Esophagus squamous epithelium (tissue), 5 donors: Measurements from ENCODE around the gene NT5C1A. TPM values are rescaled to one million over a fixed set of nuclear protein-coding genes. Genes with fewer than 3 reads are reported as not detected.

Experiments
- DNase-seq: peaks from one replicate; lab custom pipeline; 2025; lab: John Stamatoyannopoulos, UW
- H3K27ac ChIP-seq, 4 donors: fragments of 200-600 bp; sonication (generic); one replicate each; pipeline ENCODE4 v1.5.1; 2016 to 2019; ENCODE audit warnings: mild to moderate bottlenecking in 1 of 4
- H3K27me3 ChIP-seq, 4 donors: fragments of 200-600 bp; sonication (generic); 1 replicate in 3 of 4; 2 replicates in 1 of 4; pipeline versions ENCODE4 v1.5.1 to v1.6.0; 2017 to 2021; ENCODE audit warnings: antibody characterized with exemption in 1 of 4
- H3K36me3 ChIP-seq, 3 donors: fragments of 200-600 bp; sonication (generic); one replicate each; pipeline ENCODE4 v1.5.1; 2016 to 2019
- H3K4me1 ChIP-seq, 3 donors: fragments of 200-600 bp; sonication (generic); one replicate each; pipeline ENCODE4 v1.5.1; 2017 to 2019
- H3K4me3 ChIP-seq, 4 donors: fragments of 200-600 bp; sonication (generic); 1 replicate in 3 of 4; 2 replicates in 1 of 4; pipeline ENCODE4 v1.5.1; 2016 to 2019; ENCODE audit warnings: mild to moderate bottlenecking in 2 of 4, moderate library complexity in 1 of 4
- H3K9me3 ChIP-seq, 3 donors: fragments of 200-600 bp; sonication (generic); one replicate each; pipeline ENCODE4 v1.5.1; 2016 to 2019
- CTCF ChIP-seq, 6 experiments: fragments of 450-650 bp in 4 of 6; fragments of 200-600 bp in 2 of 6; sonication (generic) in 2 of 6; IDR thresholded peaks; one replicate each; pipeline ENCODE4 v1.5.1; 2016 to 2019; ENCODE audit warnings: antibody characterized with exemption in 6 of 6, mild to moderate bottlenecking in 4 of 6, moderate library complexity in 4 of 6
- POLR2A ChIP-seq, 4 donors: fragments of 450-650 bp; IDR thresholded peaks; one replicate each; pipeline ENCODE4 v1.6.1; 2017; ENCODE audit warnings: antibody characterized with exemption in 4 of 4, mild to moderate bottlenecking in 4 of 4, moderate library complexity in 3 of 4
- WGBS, 2 donors: methylation state at CpG; one replicate each; pipeline ENCODE4 v1.1.5; 2018; 5-methylcytosine and 5-hydroxymethylcytosine counted together
- intact Hi-C: fragments of 100-400 bp; cut with DNase I; formaldehyde crosslinking; loops from one replicate; pipeline ENCODE4 v1.15.0; 2022
- total RNA-seq, 4 donors: library from RNA; depleted of rRNA; stranded (reverse); fragments of >200 nt; gene quantifications; one replicate each; pipeline ENCODE4 v1.1.0, GENCODE V29; 2016
- donor health status: DM: yes; HTN: yes; CAD: no.

Gene NT5C1A
- total RNA-seq, result not detected

- DNase-seq, result no peak
- Histone ChIP-seq H3K4me3 (peak within 1 kb of the TSS; percentile 11 to 67 (median 46)), H3K36me3 (no peaks in the 10 kb centered on the region), H3K27ac (peak within 1 kb of the TSS in 3 of 4 donors; percentile 55 to 64 (median 57)), H3K9me3 (no peaks in the 10 kb centered on the region), H3K27me3 (peaks cover 5 to 63% (median 9%) of the 10 kb centered on the region in 4 donors), H3K4me1 (peaks cover 8 to 24% (median 14%) of the 10 kb centered on the region in 3 donors)
- WGBS, 2 donors, result 2 to 6% methylated on average over 11 to 17 of the region's 55 CpGs
- TF ChIP-seq POLR2A (IDR thresholded peaks at IDR 0.05), result no peak
- TF ChIP-seq CTCF (IDR thresholded peaks at IDR 0.05), result no peak
- intact Hi-C loops, result no loop called here
Measured at GRCh38 chr1:39671793-39672550, at the start of gene NT5C1A. Gene NT5C1A (minus strand): TSS chr1:39672107. CDS start chr1:39672038, 69 bp downstream.

GRCh38 chr1:39721664-39722063 lies 49.8 kb upstream of the NT5C1A start:
- H3K9me3 ChIP-seq, result no peaks in the 10 kb centered on the region
- no peaks in the 10 kb centered on the region for H3K36me3 ChIP-seq
- intact Hi-C loops, result loop anchor here (5.0 to 10.0 kb wide), 2 partner anchors 69 to 117 kb away; no protein-coding TSS in a partner anchor
- DNase-seq, result no peak
- no peaks in the 10 kb centered on the region for H3K4me1 ChIP-seq
- no peak overlapping the region for H3K4me3 ChIP-seq
- no peak for TF ChIP-seq CTCF (IDR thresholded peaks at IDR 0.05)
- no peak for TF ChIP-seq POLR2A (IDR thresholded peaks at IDR 0.05)
- peaks cover 0 to 58% (median 2%) of the 10 kb centered on the region in 4 donors for H3K27me3 ChIP-seq
- H3K27ac ChIP-seq, result no peak overlapping the region

GRCh38 chr1:39720094-39720999 lies 48.4 kb upstream of the NT5C1A start:
- intact Hi-C loops, result loop anchor here (5.0 to 10.0 kb wide), 2 partner anchors 68 to 116 kb away; no protein-coding TSS in a partner anchor
- no peak for DNase-seq
- peaks cover 0 to 58% (median 2%) of the 10 kb centered on the region in 4 donors for H3K27me3 ChIP-seq
- H3K36me3 ChIP-seq, result no peaks in the 10 kb centered on the region
- H3K4me3 ChIP-seq, result no peak overlapping the region
- no peaks in the 10 kb centered on the region for H3K9me3 ChIP-seq
- H3K27ac ChIP-seq, result no peak overlapping the region
- 38 to 39% methylated on average over 7 of the region's 7 CpGs for WGBS, 2 donors
- TF ChIP-seq CTCF (IDR thresholded peaks at IDR 0.05) (peak in 5 of 6 experiments; percentile 56 to 77 (median 73)), POLR2A (IDR thresholded peaks at IDR 0.05) (no peak)
- no peaks in the 10 kb centered on the region for H3K4me1 ChIP-seq

GRCh38 chr1:39717809-39718208 lies 45.9 kb upstream of the NT5C1A start:
- Histone ChIP-seq H3K4me1 (no peaks in the 10 kb centered on the region), H3K27me3 (peaks cover 0 to 59% (median 2%) of the 10 kb centered on the region in 4 donors), H3K27ac (no peak overlapping the region), H3K4me3 (no peak overlapping the region), H3K9me3 (no peaks in the 10 kb centered on the region), H3K36me3 (no peaks in the 10 kb centered on the region)
- WGBS, 2 donors, result 50 to 72% methylated on average over 6 of the region's 6 CpGs
- TF ChIP-seq CTCF (IDR thresholded peaks at IDR 0.05), result no peak
- no peak for TF ChIP-seq POLR2A (IDR thresholded peaks at IDR 0.05)
- intact Hi-C loops, result no loop called here
- no peak for DNase-seq
